HG03066 (cell line): Measurements from ENCODE around the gene TRMT44.

Experiments
- ATAC-seq: cut with Tn5 transposase; IDR thresholded peaks from one replicate; pipeline ENCODE4 v1.9.1; 2021; ENCODE audit warnings: low read depth; ENCODE audit not compliant: unreplicated experiment

TRMT44 gene

DNA sequence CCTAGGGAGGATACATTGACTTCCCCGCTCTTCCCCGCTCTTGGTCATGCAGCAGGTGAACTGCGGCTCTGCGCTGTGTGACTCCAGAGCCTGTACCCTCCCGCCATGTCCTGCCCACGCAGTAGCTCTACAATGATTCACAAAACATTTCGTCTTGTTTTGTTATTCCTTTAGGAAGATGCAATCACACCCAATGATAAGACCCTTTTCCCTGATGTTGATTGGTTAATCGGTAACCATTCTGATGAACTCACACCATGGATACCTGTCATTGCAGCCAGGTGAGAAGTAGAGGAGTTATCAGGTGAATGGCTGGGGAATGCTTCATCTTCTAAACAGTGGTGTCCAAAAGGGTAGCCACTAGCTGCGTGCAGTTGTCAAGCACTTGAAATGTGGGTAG, 23.2 kb downstream of the TRMT44 start:
- ATAC-seq: no peak

DNA sequence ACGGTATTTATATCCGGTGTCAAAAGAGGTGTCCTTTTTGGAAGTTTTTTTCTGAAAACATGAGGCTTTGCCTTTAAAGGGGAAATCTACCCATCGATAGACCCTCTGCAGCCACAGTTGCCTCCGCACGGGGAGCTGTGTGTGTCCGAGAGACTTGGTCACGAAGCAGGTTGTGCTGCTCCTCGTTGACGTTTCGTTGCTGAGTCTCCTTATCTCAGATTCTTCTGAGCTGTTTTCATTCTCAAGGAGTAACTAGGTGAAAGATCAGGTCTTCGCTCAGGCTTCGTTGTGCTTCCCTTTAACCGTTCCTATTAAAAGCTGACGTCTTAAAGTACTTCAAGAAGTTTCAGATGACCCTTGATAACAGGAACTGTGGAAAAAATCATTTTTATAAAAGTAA, 23.8 kb downstream of the TRMT44 start:
- ATAC-seq: no peak

- ATAC-seq: no peak
These were observed 25.3 kb downstream of the TRMT44 start for GRCh38 chr4:8465615-8466611.

DNA sequence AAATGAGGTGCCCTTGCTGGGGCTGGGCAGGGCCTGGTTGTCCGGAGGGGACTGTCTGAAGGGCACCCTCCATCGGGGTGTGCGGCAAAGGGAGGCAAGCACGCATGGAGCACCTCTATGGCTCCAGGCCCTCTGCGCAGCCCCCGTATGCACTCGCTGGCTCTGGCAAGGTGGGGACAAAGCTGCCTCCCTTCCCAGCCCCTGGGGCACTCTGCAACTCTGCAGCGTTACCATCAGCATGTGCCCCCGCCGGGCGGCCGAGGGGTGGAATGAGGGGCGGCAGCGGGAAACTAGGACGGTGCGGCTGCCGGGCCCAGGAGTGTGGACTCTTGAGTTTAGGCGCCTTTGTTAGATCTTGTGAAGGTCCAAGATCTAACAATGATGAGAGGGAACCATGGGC, 26.4 kb downstream of the TRMT44 start:
- no peak for ATAC-seq

- peak; percentile 73 for ATAC-seq
These were observed 28.4 kb downstream of the TRMT44 start for GRCh38 chr4:8468746-8469535.

DNA sequence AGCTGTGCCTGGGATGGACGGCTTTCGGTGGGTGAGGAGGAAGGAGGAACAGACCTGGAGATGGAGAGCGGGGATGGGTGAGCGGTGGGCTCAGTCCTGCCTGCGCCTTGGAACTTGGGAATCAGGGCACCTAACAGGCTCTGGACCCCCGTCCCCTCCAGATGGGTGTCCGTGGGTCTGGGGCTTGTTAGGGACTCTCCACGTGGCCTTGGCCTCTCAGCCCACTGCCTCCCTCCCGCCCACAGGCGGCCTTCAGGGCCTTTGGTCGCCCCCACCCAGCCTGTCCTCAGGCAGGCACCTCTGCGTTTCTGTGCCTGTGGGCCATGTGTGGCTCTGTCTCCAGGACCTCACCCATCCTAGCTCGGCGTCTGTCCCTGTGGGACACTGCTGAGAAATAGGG, 29.0 kb downstream of the TRMT44 start:
- no peak for ATAC-seq

DNA sequence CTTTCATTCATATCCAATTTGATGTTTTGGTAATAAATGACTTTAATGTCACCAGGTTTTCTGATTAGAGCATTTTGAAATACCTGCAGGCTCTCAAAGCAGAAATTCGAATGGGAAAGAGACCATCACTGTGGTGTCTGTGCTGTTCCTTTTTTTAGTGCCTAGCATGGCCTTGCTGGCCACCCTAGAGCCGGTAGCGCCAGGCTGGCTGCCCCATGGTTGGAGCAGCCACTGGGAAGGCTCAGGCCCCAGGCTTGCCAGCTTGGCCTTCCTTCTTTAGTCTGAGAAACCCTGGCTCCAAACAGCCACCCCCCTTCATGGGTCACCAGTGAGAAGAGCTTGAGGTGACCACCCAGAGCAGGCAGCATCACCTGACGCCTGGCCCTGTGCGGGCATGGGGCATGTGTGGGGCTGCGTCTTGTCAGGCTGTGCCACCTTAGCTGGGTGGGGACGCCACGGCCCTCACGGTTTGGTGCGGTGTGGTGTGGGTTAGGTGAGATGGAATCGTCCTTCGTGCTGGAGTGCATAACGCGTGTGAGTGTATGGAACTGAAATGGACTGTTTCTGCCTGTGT, 30.0 kb downstream of the TRMT44 start:
- no peak for ATAC-seq

DNA sequence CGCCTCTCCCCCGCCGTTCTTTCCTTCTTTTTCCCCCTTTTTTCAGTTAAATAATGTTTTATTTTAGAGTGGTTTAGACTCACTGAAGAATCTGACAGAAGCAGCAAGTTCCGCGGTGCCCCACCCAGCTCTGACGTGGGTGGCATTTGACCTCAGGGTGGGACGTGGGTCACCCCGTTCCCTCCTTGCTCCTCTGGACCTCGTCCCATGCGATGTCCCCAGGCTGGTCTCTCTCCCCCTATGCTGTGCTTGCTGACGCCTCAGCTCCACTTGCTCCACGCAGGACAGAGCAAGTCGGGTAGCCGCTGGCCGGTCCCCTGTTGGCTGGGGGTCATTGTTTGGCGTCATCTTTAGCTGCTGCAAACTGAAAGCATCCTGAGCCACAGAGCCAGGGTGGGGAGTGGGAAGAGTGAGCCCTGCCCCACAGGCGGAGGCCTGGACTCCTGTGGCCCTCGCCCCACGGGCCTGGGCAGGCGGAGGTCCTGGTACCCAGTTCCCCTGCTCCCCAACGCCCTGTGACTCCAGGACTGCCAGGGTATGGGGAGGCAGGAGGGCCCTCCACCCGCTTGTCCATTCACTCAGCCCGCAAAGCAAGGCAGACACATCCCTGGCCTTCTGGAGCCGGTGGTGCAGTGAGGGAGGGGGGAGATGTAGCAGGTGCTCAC, 30.8 kb downstream of the TRMT44 start:
- no peak for ATAC-seq

GRCh38 chr4:8472158-8472688, 31.6 kb downstream of the TRMT44 start:
- ATAC-seq: no peak

DNA sequence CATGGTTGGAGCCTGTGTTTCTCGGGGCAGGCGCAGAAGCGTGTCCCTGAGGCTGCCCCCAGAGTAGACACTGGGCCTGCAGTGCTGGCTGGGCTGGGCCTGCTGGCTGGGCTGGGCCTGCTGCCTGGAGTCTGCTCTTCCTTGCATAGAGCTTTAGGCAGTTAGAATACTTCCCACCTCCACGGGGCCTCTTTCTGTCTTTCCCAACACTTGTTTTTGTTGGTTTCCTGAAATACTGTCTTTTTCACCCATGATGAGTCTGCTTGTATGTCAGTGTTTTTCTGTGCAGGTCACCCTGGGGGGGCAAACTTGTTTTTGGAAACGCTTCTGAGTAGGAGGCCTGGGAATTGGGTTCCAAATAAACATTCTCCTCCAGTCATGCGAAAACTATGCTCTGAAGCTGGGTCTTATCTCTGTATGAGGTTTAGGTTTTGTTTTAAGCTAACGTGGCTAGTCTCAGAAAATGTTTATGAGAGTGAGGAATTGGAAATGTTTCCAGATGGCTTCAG, 32.2 kb downstream of the TRMT44 start:
- ATAC-seq: no peak

DNA sequence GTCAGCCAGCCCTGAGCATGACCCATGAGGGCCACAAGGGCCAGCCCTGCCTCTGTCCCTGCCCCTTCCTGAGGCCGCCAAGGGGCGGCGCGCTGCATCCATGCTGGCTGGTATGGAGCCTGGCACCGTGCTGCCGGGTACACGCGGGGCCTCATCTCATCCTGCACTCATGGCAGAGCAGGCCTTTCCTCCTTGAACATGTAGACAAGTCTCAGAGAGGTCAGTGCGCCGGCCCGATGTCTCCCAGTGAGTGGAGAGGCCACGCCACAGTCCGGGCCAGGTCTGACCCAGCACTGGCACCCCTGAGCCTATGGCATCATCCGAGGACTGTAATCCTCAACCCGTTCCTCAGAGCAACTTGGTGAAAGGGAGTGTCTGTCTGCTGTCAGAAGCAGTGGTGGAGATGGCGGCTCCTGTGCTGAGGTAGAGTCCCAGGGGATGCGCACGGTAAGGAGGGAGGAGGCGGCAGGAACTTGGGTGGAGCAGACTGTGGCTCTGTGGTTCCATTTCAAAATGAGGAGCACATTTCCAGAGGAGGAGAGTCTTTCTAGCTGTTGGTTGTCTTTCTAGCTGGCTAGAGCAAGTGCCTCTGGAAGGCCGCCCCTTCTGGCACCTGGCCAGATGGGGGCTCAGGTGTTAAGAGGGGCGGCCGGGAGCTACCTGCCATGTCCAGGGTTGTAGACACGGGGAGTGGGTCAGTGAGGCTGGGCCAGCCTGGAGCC, 32.8 kb downstream of the TRMT44 start:
- ATAC-seq: no peak

DNA sequence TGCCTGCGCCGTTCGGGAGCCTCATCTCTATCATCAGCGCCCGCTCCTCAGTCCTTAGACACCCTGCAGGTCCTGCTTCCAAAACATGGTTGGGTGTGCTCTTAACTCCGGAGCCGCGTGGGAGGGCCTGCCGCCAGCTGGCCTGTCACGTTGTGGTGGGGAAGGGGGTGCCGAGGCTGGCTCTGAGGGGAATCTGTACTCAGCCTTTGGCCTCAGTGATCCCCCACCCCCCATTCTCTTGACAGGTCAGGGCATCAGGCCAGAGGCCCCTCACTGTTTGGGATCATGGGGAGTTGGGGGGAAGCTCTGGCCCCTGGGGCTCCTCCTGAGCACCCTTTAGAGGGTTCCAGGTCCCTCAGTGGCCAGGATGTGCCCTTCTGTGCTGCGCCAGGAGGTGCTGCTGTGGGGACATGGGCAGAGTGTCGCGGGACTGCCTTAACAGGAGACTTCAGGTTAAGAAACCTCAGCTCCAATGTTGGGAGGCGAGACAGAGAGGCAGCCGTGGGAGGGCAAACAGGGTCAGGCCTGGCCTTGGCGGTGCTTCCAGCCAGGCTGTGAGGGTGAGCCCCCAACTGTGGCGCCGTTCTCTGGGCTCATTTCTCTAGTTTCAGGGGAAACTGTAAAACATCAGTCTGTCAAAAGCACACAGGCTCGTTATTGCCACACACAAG, 33.5 kb downstream of the TRMT44 start:
- ATAC-seq: no peak

- no peak for ATAC-seq
These were observed 34.3 kb downstream of the TRMT44 start for GRCh38 chr4:8474856-8475255.

- no peak for ATAC-seq
These were observed 35.4 kb downstream of the TRMT44 start for GRCh38 chr4:8475751-8476575.

DNA sequence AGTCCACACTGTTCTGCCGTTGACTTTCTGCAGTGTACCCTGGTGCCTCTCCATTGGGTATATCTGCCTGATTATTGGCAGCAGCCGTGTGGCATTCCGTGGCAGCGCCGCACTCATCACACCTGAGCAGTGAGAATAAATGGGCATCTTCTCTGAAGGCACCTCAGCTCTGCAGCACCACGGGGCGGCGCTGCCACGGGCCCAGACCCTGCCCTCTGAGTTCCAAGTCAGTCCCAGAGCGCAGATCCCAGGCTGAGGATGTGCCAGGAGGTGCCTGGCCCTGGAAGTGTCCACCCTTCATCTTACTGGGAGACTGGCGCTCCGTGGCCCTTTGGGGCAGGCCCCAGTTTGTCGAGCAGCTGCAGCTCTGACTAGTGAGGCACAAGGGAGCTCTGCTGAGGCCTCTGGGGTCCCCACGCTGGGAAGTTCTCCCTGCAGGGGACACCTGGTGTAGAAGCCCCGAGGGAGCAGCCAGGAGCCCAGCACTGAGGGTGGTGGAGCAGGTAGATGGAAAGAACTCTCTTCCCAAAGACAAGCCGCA, 36.6 kb downstream of the TRMT44 start:
- ATAC-seq: no peak

GRCh38 chr4:8477676-8478075, 37.1 kb downstream of the TRMT44 start:
- ATAC-seq: no peak

GRCh38 chr4:8478371-8478770, 37.8 kb downstream of the TRMT44 start:
- ATAC-seq: no peak
